ENCODE results near the gene CHAT. TPM values are rescaled to one million over a fixed set of nuclear protein-coding genes. Genes with fewer than 3 reads are reported as not detected.

Gene CHAT
- total RNA-seq, 1 experiment from 2014 or later = not detected

GRCh38 chr10:49632406-49633317 lies 18.8 kb downstream of the CHAT start:
- H3K27me3 ChIP-seq = peaks cover 23% of the 10 kb centered on the region
- no peak overlapping the region for H3K4me3 ChIP-seq
- H3K9me3 ChIP-seq = no peaks in the 10 kb centered on the region
- H3K36me3 ChIP-seq = no peaks in the 10 kb centered on the region
- no peak for DNase-seq

GRCh38 chr10:49633327-49634068 lies 19.7 kb downstream of the CHAT start:
- Histone ChIP-seq H3K9me3 (no peaks in the 10 kb centered on the region), H3K36me3 (no peaks in the 10 kb centered on the region), H3K27me3 (peaks cover 31% of the 10 kb centered on the region), H3K4me3 (no peak overlapping the region)
- DNase-seq = no peak

GRCh38 chr10:49634069-49634660 lies 20.3 kb downstream of the CHAT start:
- H3K9me3 ChIP-seq = no peaks in the 10 kb centered on the region
- H3K27me3 ChIP-seq = peaks cover 34% of the 10 kb centered on the region

GRCh38 chr10:49642311-49642710 lies 28.5 kb downstream of the CHAT start:
- no peaks in the 10 kb centered on the region for H3K36me3 ChIP-seq
- no peaks in the 10 kb centered on the region for H3K9me3 ChIP-seq
- DNase-seq = no peak
- peaks cover 25% of the 10 kb centered on the region for H3K27me3 ChIP-seq
- H3K4me3 ChIP-seq = no peak overlapping the region

More at GRCh38 chr10:49634069-49634660, 20.3 kb downstream of the CHAT start:
- Histone ChIP-seq H3K36me3 (no peaks in the 10 kb centered on the region), H3K4me3 (no peak overlapping the region)
- DNase-seq = no peak

- Histone ChIP-seq H3K4me3 (no peak overlapping the region), H3K9me3 (no peaks in the 10 kb centered on the region), H3K27me3 (peaks cover 14% of the 10 kb centered on the region), H3K36me3 (no peaks in the 10 kb centered on the region)
- no peak for DNase-seq
Measured at GRCh38 chr10:49643241-49644034, 29.6 kb downstream of the CHAT start.

- no peak for DNase-seq
- Histone ChIP-seq H3K9me3 (no peaks in the 10 kb centered on the region), H3K4me3 (no peak overlapping the region), H3K27me3 (peaks cover 11% of the 10 kb centered on the region), H3K36me3 (no peaks in the 10 kb centered on the region)
Measured at GRCh38 chr10:49644035-49644646, 30.3 kb downstream of the CHAT start.

- no peak for DNase-seq
- H3K4me3 ChIP-seq = no peak overlapping the region
- H3K36me3 ChIP-seq = no peaks in the 10 kb centered on the region
- peaks cover 5% of the 10 kb centered on the region for H3K27me3 ChIP-seq
- H3K9me3 ChIP-seq = no peaks in the 10 kb centered on the region
Measured at GRCh38 chr10:49645417-49645816, 31.6 kb downstream of the CHAT start.

GRCh38 chr10:49645871-49646870 lies 32.3 kb downstream of the CHAT start:
- H3K9me3 ChIP-seq = no peaks in the 10 kb centered on the region
- H3K27me3 ChIP-seq = peaks cover 2% of the 10 kb centered on the region
- H3K4me3 ChIP-seq = no peak overlapping the region
- no peaks in the 10 kb centered on the region for H3K36me3 ChIP-seq
- DNase-seq = no peak

- H3K9me3 ChIP-seq = no peaks in the 10 kb centered on the region
- no peak overlapping the region for H3K4me3 ChIP-seq
- peaks cover 2% of the 10 kb centered on the region for H3K27me3 ChIP-seq
- no peaks in the 10 kb centered on the region for H3K36me3 ChIP-seq
- no peak for DNase-seq
Measured at GRCh38 chr10:49647554-49647953, 33.7 kb downstream of the CHAT start.

- peaks cover 2% of the 10 kb centered on the region for H3K27me3 ChIP-seq
- DNase-seq = no peak
- no peaks in the 10 kb centered on the region for H3K36me3 ChIP-seq
- no peak overlapping the region for H3K4me3 ChIP-seq
- H3K9me3 ChIP-seq = no peaks in the 10 kb centered on the region
Measured at GRCh38 chr10:49647985-49648795, 34.4 kb downstream of the CHAT start.

GRCh38 chr10:49649294-49649693 lies 35.5 kb downstream of the CHAT start:
- Histone ChIP-seq H3K4me3 (no peak overlapping the region), H3K9me3 (no peaks in the 10 kb centered on the region), H3K36me3 (no peaks in the 10 kb centered on the region), H3K27me3 (peaks cover 5% of the 10 kb centered on the region)
- no peak for DNase-seq

GRCh38 chr10:49649936-49650723 lies 36.3 kb downstream of the CHAT start:
- H3K9me3 ChIP-seq = no peaks in the 10 kb centered on the region
- peaks cover 8% of the 10 kb centered on the region for H3K27me3 ChIP-seq
- H3K4me3 ChIP-seq = no peak overlapping the region
- DNase-seq = no peak
- no peaks in the 10 kb centered on the region for H3K36me3 ChIP-seq

GRCh38 chr10:49650724-49651034 lies 36.8 kb downstream of the CHAT start:
- no peak for DNase-seq
- Histone ChIP-seq H3K9me3 (no peaks in the 10 kb centered on the region), H3K4me3 (no peak overlapping the region)

More at GRCh38 chr10:49650724-49651034, 36.8 kb downstream of the CHAT start:
- Histone ChIP-seq H3K27me3 (peaks cover 14% of the 10 kb centered on the region), H3K36me3 (no peaks in the 10 kb centered on the region)
